GM13977 (cell line): ENCODE measurements around the gene SLC22A23.

Experiments used
- DNase-seq: peaks from one replicate; pipeline ENCODE4 v3.0.0; 2012; ENCODE audit warnings: low spot score
- in situ Hi-C: fragments of 300-500 bp; cut with MboI; formaldehyde crosslinking; loops from one replicate; pipeline ENCODE4 v1.12.0; 2022; ENCODE audit warnings: low sequenced_read_pairs, low pct_unique_long_range_greater_than_20kb, mixed read lengths, inconsistent platforms; ENCODE audit not compliant: unreplicated experiment
- TF ChIP-seq, protein P1 (sequence below): IDR thresholded peaks from 2 replicates; pipeline ENCODE4 v1.5.1; 2012; ENCODE audit warnings: mild to moderate bottlenecking, control low read depth; ENCODE audit not compliant: insufficient read depth; ENCODE audit errors: extremely low read depth, missing control alignments

Gene SLC22A23

DNA sequence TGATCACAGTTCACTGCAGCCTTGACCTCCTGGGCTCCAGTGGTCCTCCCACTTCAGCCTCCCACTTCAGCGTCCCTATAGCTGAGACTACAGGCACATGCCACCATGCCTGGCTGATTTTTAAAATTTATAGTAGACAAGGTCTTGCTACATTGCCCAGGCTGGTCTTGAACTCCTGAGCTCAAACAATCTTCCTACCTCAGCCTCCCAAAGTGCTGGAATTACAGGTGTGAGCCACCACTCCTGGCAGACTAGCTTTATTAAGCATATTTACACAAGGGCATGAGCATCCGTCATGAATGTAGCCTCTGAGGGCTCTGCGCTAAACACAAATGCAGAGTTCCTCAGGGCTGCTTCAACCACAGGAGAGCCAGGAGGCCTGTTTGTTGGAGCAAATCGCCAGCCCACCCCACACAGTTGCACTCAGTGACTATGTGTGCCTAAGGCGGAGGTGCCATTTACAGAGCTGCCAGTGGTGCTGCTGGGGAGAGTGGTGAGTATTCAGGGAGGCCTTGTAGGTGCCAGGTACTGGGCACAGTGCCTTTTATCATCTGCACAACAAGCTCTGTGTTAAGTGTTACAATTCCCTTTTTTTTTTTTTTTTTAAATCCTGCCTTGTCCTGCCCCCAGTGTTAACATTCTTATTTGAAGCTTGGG lies 119.9 kb downstream of the SLC22A23 start:
- DNase-seq: no peak
- in situ Hi-C loops: no loop called here

DNA sequence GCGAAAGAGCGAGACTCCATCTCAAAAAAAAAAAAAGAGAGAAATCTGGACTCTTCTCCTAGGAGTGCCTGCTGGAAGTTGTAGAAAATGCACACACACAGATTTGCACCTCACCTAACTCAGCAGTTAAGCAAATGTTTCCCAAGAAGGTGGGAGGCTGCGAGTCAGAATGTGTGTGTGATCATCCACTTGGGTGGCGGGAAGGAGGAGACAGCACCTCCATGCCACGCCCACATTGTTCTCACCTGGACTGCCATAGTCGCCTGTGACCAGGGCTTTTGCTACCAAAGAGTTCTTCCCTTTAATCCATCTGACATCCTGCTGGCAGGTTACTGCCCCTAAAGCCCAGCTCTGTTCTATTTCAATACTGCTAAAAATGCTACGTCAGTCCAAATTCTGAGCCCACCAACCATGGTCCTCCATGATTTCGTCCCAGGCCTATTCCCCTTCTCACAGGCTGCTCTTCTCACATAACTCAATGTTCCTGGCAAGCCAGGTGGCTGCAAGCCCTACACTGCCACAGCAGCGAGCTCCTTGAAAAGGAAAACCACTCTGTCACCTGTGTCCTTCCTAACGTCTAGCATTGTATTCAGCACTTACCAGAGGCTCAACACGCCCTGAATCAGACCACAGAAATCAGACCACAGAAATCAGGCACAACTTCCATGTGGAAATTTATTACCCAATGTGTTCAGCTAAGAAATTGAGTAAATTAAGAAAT lies 120.6 kb downstream of the SLC22A23 start:
- in situ Hi-C loops: no loop called here
- TF ChIP-seq, protein P1, sequence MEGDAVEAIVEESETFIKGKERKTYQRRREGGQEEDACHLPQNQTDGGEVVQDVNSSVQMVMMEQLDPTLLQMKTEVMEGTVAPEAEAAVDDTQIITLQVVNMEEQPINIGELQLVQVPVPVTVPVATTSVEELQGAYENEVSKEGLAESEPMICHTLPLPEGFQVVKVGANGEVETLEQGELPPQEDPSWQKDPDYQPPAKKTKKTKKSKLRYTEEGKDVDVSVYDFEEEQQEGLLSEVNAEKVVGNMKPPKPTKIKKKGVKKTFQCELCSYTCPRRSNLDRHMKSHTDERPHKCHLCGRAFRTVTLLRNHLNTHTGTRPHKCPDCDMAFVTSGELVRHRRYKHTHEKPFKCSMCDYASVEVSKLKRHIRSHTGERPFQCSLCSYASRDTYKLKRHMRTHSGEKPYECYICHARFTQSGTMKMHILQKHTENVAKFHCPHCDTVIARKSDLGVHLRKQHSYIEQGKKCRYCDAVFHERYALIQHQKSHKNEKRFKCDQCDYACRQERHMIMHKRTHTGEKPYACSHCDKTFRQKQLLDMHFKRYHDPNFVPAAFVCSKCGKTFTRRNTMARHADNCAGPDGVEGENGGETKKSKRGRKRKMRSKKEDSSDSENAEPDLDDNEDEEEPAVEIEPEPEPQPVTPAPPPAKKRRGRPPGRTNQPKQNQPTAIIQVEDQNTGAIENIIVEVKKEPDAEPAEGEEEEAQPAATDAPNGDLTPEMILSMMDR: no peak
- DNase-seq: no peak

More for the DNA sequence above, 119.9 kb downstream of the SLC22A23 start:
- TF ChIP-seq, protein P1: no peak

DNA sequence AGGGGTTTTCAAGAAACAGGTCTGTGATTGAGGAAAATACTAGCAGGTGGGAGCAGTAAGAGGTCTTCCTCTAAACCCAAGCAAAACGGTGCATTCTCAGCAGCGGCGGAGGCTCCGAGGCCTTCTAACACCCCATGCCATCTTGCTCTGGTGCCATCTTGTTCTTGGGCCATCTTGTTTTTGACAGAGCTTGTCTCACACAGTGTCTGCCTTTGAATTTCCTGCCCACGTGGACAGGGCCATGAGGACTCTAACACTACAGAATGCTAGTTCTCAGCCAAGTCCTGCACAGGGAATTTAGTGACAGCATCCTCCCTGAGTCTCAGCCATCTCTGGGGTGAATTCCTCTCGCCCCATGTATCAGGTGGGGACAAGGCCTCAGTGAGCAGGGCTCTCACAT lies 121.7 kb downstream of the SLC22A23 start:
- DNase-seq: no peak
- TF ChIP-seq, protein P1: no peak
- in situ Hi-C loops: no loop called here

DNA sequence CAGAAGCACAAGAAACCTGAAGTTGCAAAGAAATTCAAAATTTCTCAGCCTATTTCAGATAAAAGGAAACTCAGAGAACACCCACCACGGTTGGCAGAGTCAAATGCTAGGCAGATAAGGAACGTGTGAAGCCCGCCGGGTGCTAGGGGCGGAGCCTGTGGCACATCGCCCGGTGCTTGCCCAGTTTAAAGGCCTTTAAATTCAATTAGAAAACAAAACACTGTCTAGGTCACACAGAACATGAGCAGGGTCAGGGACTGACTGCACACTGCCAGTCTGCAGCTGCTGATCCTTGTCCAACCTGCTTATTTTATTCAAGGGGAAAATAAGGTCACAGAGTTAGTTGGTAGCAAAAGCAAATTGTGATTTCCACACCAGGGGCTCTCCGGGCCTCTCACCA lies 122.3 kb downstream of the SLC22A23 start:
- TF ChIP-seq, protein P1: no peak
- DNase-seq: no peak
- in situ Hi-C loops: no loop called here

DNA sequence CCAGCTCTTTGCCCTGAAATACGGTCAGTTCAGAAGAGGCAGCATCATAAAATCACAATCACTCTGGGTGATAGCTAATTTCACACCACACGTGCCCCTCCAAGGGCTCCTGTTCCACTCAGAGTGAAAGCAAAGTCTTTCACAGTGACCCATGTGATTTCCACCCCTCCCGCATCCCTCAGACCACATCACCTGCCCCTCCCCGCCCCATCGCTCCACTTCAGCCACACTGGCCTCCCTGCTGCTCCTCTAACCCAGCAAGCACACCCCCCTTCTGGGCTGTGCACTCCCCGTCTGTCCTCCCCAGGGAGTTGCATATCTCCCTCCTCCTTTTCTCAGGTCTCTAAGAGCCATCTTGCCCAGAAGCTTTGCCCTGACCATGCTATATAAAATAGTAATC lies 123.6 kb downstream of the SLC22A23 start:
- TF ChIP-seq, protein P1: no peak
- in situ Hi-C loops: no loop called here
- peak; percentile 78 for DNase-seq

DNA sequence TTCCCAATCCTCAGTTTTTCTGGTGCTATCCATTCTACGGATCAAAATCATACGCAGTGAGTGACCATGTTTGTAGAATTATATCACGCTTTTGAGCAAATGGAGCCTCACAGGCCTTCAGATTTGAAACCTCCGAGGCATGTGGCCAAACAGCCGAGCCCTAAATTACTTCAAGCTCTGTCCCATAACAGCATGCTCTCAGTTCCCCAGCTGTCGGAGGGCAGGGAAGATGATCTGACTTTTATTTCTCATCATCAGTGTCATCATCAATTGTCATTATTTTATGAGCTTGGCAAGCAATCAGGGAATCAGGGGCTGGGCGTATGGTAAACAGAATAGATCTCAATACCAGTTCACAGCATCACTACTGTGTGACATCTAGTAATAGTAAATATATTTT lies 124.9 kb downstream of the SLC22A23 start:
- no peak for DNase-seq
- TF ChIP-seq, protein P1: no peak

More for the DNA sequence above, 124.9 kb downstream of the SLC22A23 start:
- in situ Hi-C loops: no loop called here
